Suprapubic skin (tissue), 4 donors: ENCODE data around the gene LRMDA. TPM values are rescaled to one million over a fixed set of nuclear protein-coding genes. Genes with fewer than 3 reads are reported as not detected.

Source experiments
- DNase-seq, 2 donors: peaks; one replicate each; pipeline ENCODE4 v3.0.0-alpha.2; 2019; ENCODE audit warnings: low spot score in 2 of 2
- H3K27ac ChIP-seq: fragments of 200-600 bp; sonication (generic); one replicate; pipeline ENCODE4 v1.5.1; 2019
- H3K27me3 ChIP-seq: fragments of 200-600 bp; sonication (generic); one replicate; pipeline ENCODE4 v1.5.1; 2019
- H3K36me3 ChIP-seq: fragments of 200-600 bp; sonication (generic); one replicate; pipeline ENCODE4 v1.5.1; 2019
- H3K4me1 ChIP-seq: fragments of 200-600 bp; sonication (generic); one replicate; pipeline ENCODE4 v1.5.1; 2019
- H3K4me3 ChIP-seq: fragments of 200-600 bp; sonication (generic); one replicate; pipeline ENCODE4 v1.5.1; 2019; ENCODE audit warnings: mild to moderate bottlenecking
- H3K9me3 ChIP-seq: fragments of 200-600 bp; sonication (generic); one replicate; pipeline ENCODE4 v1.5.1; 2019
- EP300 ChIP-seq: sonication (generic); formaldehyde crosslinking; IDR thresholded peaks from one replicate; pipeline ENCODE4 v1.6.1; 2017; ENCODE audit warnings: antibody characterized with exemption
- POLR2A ChIP-seq, 2 donors: fragments of 450-650 bp; IDR thresholded peaks; one replicate each; pipeline ENCODE4 v1.6.1; 2017; ENCODE audit warnings: antibody characterized with exemption in 2 of 2, mild to moderate bottlenecking in 2 of 2, moderate library complexity in 2 of 2
- POLR2AphosphoS5 ChIP-seq, 3 donors: sonication (generic); formaldehyde crosslinking; IDR thresholded peaks; one replicate each; pipeline ENCODE4 v1.6.1; 2017; ENCODE audit warnings: antibody characterized with exemption in 3 of 3
- WGBS: methylation state at CpG from one replicate; pipeline ENCODE4 v1.1.5; 2018; 5-methylcytosine and 5-hydroxymethylcytosine counted together
- total RNA-seq, 4 donors: library from RNA; depleted of rRNA; stranded (reverse); fragments of >200 nt; gene quantifications; one replicate each; pipeline ENCODE4 v1.1.0, GENCODE V29; 2016
- TF ChIP-seq, protein P1 (sequence below), 2 donors: fragments of 200-600 bp in 1 of 2; fragments of 450-650 bp in 1 of 2; sonication (generic) in 1 of 2; IDR thresholded peaks; one replicate each; pipeline ENCODE4 v1.5.1; 2016 to 2019; ENCODE audit warnings: antibody characterized with exemption in 2 of 2, mild to moderate bottlenecking in 1 of 2, moderate library complexity in 1 of 2

LRMDA gene
- total RNA-seq, 4 donors from 2014 or later, result 0.10 to 2.9 (median 1.9) TPM; not detected in 1

DNA sequence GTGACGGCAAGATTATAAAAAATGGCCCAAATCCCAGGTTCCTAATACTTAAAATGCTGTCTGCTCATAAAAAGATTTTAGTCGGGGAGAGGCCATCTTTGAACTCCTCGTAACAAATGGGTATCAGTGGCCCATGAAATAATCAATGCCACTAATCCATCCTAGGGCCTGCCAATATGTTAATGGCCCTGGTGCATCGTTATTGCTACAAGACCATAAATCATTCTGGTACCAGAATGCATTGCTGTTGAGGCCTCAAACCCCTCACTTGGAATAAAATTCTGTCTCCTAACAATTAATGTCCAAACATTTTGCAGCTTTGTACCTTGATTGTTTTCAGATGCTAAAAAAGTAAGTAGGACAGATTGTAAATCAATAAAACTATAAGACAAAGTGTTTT lies 290.6 kb downstream of the LRMDA start:
- DNase-seq, result no peak
- H3K4me3 ChIP-seq, result no peak overlapping the region
- TF ChIP-seq POLR2A (IDR thresholded peaks at IDR 0.05) (no peak), EP300 (no peak), POLR2AphosphoS5 (IDR thresholded peaks at IDR 0.05) (no peak)
- TF ChIP-seq, protein P1, sequence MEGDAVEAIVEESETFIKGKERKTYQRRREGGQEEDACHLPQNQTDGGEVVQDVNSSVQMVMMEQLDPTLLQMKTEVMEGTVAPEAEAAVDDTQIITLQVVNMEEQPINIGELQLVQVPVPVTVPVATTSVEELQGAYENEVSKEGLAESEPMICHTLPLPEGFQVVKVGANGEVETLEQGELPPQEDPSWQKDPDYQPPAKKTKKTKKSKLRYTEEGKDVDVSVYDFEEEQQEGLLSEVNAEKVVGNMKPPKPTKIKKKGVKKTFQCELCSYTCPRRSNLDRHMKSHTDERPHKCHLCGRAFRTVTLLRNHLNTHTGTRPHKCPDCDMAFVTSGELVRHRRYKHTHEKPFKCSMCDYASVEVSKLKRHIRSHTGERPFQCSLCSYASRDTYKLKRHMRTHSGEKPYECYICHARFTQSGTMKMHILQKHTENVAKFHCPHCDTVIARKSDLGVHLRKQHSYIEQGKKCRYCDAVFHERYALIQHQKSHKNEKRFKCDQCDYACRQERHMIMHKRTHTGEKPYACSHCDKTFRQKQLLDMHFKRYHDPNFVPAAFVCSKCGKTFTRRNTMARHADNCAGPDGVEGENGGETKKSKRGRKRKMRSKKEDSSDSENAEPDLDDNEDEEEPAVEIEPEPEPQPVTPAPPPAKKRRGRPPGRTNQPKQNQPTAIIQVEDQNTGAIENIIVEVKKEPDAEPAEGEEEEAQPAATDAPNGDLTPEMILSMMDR (IDR thresholded peaks at IDR 0.05), result no peak
- WGBS, result 88% methylated on average over 4 of the region's 4 CpGs
- no peaks in the 10 kb centered on the region for H3K4me1 ChIP-seq
- no peaks in the 10 kb centered on the region for H3K9me3 ChIP-seq
- no peak overlapping the region for H3K27ac ChIP-seq
- H3K27me3 ChIP-seq, result no peaks in the 10 kb centered on the region
- H3K36me3 ChIP-seq, result no peaks in the 10 kb centered on the region

DNA sequence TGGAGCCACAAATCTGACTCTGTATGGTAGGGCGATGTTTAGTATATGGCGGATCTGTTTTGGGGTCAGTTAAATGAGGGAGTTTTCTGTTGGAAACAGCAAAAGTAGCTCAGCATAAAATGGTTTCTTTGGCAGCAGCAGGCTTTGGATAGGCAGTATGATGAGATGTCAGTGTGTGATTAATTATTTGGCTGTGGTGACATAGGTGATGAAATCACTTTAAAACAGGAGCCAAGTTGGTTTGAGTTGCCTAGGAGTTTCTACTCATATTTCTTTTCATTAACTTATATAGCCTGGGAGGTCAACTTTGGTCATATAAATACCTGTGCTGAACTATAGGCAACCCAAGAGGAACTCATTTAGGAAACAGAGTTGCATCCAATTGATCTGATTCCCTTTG lies 291.2 kb downstream of the LRMDA start:
- H3K4me1 ChIP-seq, result no peaks in the 10 kb centered on the region
- TF ChIP-seq POLR2A (IDR thresholded peaks at IDR 0.05) (no peak), EP300 (no peak), POLR2AphosphoS5 (IDR thresholded peaks at IDR 0.05) (no peak)
- TF ChIP-seq, protein P1 (IDR thresholded peaks at IDR 0.05), result no peak
- H3K27ac ChIP-seq, result no peak overlapping the region
- H3K27me3 ChIP-seq, result no peaks in the 10 kb centered on the region
- H3K4me3 ChIP-seq, result no peak overlapping the region
- 88% methylated on average over 2 of the region's 2 CpGs for WGBS
- no peaks in the 10 kb centered on the region for H3K36me3 ChIP-seq
- no peak for DNase-seq
- no peaks in the 10 kb centered on the region for H3K9me3 ChIP-seq

DNA sequence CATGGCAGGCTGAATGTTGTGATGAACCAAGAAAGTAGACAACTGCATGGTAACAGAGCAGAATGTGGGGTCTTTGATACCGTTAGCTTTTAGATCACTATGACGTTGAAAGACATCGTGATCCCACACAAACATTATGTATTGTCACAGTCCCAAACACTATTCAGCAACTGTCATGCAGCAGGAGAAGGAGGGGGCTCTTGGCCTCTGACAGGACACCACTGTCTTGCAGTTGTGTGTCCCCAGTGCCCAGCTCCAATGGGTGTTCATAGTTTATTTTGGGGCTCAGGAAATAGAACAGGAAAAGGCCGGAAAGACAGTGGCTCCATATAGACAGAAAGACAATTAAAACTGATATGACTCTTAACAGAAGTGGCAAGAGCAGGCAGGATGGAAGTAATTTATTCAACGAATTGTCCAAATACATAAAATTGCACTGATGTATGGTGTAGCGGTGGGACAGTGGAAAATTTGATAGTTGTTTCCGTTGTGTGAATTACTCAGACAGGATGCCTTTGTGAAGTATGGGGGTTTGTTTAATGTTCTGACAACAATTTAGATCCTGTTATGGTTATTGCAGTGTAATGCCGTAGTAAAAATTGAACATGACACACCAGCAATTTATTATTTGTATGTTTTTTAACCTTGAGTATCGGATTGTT lies 292.0 kb downstream of the LRMDA start:
- no peak for DNase-seq
- Histone ChIP-seq H3K4me3 (no peak overlapping the region), H3K9me3 (no peaks in the 10 kb centered on the region), H3K4me1 (no peaks in the 10 kb centered on the region), H3K27me3 (no peaks in the 10 kb centered on the region), H3K27ac (no peak overlapping the region), H3K36me3 (no peaks in the 10 kb centered on the region)
- 88% methylated on average over 9 of the region's 9 CpGs for whole genome bisulfite sequencing
- TF ChIP-seq, protein P1 (IDR thresholded peaks at IDR 0.05), result no peak
- no peak for TF ChIP-seq POLR2A (IDR thresholded peaks at IDR 0.05)
- no peak for TF ChIP-seq POLR2AphosphoS5 (IDR thresholded peaks at IDR 0.05)
- TF ChIP-seq EP300, result no peak

DNA sequence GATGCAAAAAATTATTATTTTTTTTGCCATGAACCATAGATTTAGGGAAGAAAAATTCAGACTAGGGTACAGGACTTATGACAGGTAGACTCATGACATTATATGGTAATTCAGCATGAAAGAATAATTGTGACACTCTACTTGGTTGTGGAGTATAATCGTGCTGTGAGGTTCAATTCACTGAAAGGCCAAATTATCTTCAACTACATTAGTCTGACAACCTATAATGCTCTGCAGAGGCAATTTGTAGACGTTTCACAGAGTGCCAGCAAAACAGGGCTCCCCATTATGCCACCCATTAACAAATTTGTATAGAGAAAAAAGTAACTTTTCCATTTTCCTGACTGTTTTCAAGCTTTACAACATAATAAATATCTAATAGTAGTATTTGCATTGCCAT lies 292.6 kb downstream of the LRMDA start:
- no peak for TF ChIP-seq EP300
- TF ChIP-seq POLR2AphosphoS5 (IDR thresholded peaks at IDR 0.05), result no peak
- TF ChIP-seq, protein P1 (IDR thresholded peaks at IDR 0.05), result no peak
- no peak for TF ChIP-seq POLR2A (IDR thresholded peaks at IDR 0.05)
- no peaks in the 10 kb centered on the region for H3K4me1 ChIP-seq
- WGBS, result 82% methylated on average over 2 of the region's 2 CpGs
- DNase-seq, result no peak
- H3K9me3 ChIP-seq, result no peaks in the 10 kb centered on the region
- H3K27ac ChIP-seq, result no peak overlapping the region
- H3K4me3 ChIP-seq, result no peak overlapping the region
- no peaks in the 10 kb centered on the region for H3K27me3 ChIP-seq
- no peaks in the 10 kb centered on the region for H3K36me3 ChIP-seq

DNA sequence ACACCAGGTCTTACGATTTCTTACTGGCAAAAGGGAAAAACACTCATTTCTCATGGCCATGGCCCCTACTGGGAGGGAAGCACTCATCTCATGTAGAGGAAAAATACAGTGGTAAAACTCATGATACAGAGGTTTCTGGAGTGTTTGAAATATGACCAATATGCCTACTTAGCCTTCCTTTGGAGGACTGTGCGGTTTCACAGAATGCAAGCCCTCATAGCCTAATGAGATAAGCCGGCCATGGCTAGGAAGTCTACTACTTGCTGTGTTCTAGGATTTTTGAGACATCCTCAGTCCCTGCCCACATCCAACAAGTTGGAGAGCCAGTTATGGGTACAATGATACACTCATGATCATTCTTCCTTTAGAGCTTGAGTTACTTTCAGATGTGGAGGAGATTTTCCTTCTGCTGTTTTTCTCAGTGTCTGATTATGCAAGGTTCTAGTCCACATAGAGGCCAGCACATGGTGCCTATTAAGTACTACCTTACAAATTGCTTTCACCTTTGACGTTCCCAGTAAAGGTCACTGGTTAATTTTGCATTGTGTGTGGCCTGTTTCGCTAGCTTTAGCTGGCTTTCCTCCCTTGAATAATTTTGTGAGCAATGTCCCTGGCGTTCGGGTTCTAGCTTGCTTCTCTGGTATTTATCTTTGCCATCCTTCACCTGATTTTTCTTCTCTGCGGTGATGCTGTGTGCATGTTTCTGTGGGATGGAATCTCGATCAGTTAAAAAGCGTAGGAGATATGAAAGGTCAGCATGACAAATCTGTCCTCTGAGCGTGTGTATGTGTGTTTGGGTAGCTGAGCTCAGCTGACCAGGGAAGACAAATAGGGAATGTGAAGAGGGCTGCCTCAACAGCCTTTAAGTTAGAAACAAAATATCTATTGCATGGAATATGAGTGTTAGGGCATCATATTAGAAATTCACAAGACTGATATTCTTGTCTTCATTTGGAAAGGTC lies 295.4 kb downstream of the LRMDA start:
- 84% methylated on average over 11 of the region's 11 CpGs for WGBS
- H3K4me1 ChIP-seq, result no peaks in the 10 kb centered on the region
- no peaks in the 10 kb centered on the region for H3K36me3 ChIP-seq
- H3K9me3 ChIP-seq, result no peaks in the 10 kb centered on the region
- no peaks in the 10 kb centered on the region for H3K27me3 ChIP-seq
- no peak overlapping the region for H3K4me3 ChIP-seq
- TF ChIP-seq POLR2A (IDR thresholded peaks at IDR 0.05), result no peak
- no peak for TF ChIP-seq POLR2AphosphoS5 (IDR thresholded peaks at IDR 0.05)
- TF ChIP-seq EP300, result no peak
- TF ChIP-seq, protein P1 (IDR thresholded peaks at IDR 0.05), result no peak
- DNase-seq, result no peak
- no peak overlapping the region for H3K27ac ChIP-seq
